ENCODE data around the gene ACOT7. TPM values are rescaled to one million over a fixed set of nuclear protein-coding genes. Genes with fewer than 3 reads are reported as not detected.
"Not testable (repeated sequence)": the region's sequence is repeated elsewhere in the genome, so short reads cannot be mapped to it uniquely, and the experiment has no call there.

ACOT7 gene
- total RNA-seq, 3 donors from 2014 or later = 9.4 to 12.8 (median 11.5) TPM

GRCh38 chr1:6313393-6314200 is 80.0 kb downstream of the ACOT7 start:
- Histone ChIP-seq H3K27ac (no peak overlapping the region), H3K36me3 (no peaks in the 10 kb centered on the region), H3K4me1 (no peaks in the 10 kb centered on the region), H3K4me3 (no peak overlapping the region), H3K9me3 (no peaks in the 10 kb centered on the region), H3K27me3 (no peaks in the 10 kb centered on the region)
- TF ChIP-seq POLR2A (IDR thresholded peaks at IDR 0.05) (no peak), POLR2AphosphoS5 (IDR thresholded peaks at IDR 0.05) (no peak), CTCF (IDR thresholded peaks at IDR 0.05) (no peak)
- intact Hi-C loops (cut with DNase I; ENCODE audit: low total_unique reads) = no loop called here
- DNase-seq (ENCODE audit: low spot score in 2 of 2) = no peak

- Histone ChIP-seq H3K27ac (no peak overlapping the region), H3K4me3 (no peak overlapping the region), H3K4me1 (no peaks in the 10 kb centered on the region), H3K36me3 (no peaks in the 10 kb centered on the region), H3K27me3 (no peaks in the 10 kb centered on the region), H3K9me3 (no peaks in the 10 kb centered on the region)
- DNase-seq (ENCODE audit: low spot score in 2 of 2) = no peak
- no peak for TF ChIP-seq CTCF (IDR thresholded peaks at IDR 0.05)
- intact Hi-C loops (cut with DNase I; ENCODE audit: low total_unique reads) = no loop called here
These were observed 83.3 kb downstream of the ACOT7 start for GRCh38 chr1:6310116-6310848.

GRCh38 chr1:6309564-6309963 is 84.0 kb downstream of the ACOT7 start:
- Histone ChIP-seq H3K27me3 (no peaks in the 10 kb centered on the region), H3K27ac (no peak overlapping the region), H3K4me1 (no peaks in the 10 kb centered on the region), H3K36me3 (no peaks in the 10 kb centered on the region), H3K4me3 (no peak overlapping the region), H3K9me3 (no peaks in the 10 kb centered on the region)
- intact Hi-C loops (cut with DNase I; ENCODE audit: low total_unique reads) = no loop called here
- TF ChIP-seq CTCF (IDR thresholded peaks at IDR 0.05) (no peak), POLR2AphosphoS5 (IDR thresholded peaks at IDR 0.05) (no peak), POLR2A (IDR thresholded peaks at IDR 0.05) (no peak)
- no peak for DNase-seq (ENCODE audit: low spot score in 2 of 2)

- Histone ChIP-seq H3K4me3 (no peak overlapping the region), H3K36me3 (no peaks in the 10 kb centered on the region), H3K27ac (no peak overlapping the region), H3K9me3 (no peaks in the 10 kb centered on the region), H3K4me1 (no peaks in the 10 kb centered on the region), H3K27me3 (no peaks in the 10 kb centered on the region)
- TF ChIP-seq POLR2A (IDR thresholded peaks at IDR 0.05) (no peak), CTCF (IDR thresholded peaks at IDR 0.05) (no peak), POLR2AphosphoS5 (IDR thresholded peaks at IDR 0.05) (no peak)
- DNase-seq (ENCODE audit: low spot score in 2 of 2) = no peak
- intact Hi-C loops (cut with DNase I; ENCODE audit: low total_unique reads) = no loop called here
These were observed 85.1 kb downstream of the ACOT7 start for GRCh38 chr1:6308449-6308848.

- H3K27me3 ChIP-seq; intact Hi-C loops (cut with DNase I; ENCODE audit: low total_unique reads); H3K36me3 ChIP-seq; H3K27ac ChIP-seq; H3K4me3 ChIP-seq; DNase-seq (ENCODE audit: low spot score in 2 of 2); H3K4me1 ChIP-seq; H3K9me3 ChIP-seq: not testable (repeated sequence)
These were observed 85.9 kb downstream of the ACOT7 start for GRCh38 chr1:6307682-6308081.

All from breast epithelium (tissue), 4 donors.